Nephron (organoid): ENCODE results near the gene FAM13A.

Source experiments
- H3K27ac Mint-ChIP-seq, 3 experiments: 2 replicates each; pipeline ENCODE4 v1.8.0; 2020; ENCODE audit warnings: mixed read lengths in 3 of 3, mild to moderate bottlenecking in 2 of 3, moderate library complexity in 1 of 3
- H3K27me3 Mint-ChIP-seq: 2 replicates; pipeline ENCODE4 v1.8.0; 2021; ENCODE audit warnings: low read depth, mild to moderate bottlenecking, moderate library complexity, mixed read lengths
- H3K36me3 Mint-ChIP-seq: 2 replicates; pipeline ENCODE4 v1.8.0; 2020; ENCODE audit warnings: low read depth, mixed read lengths
- H3K4me1 Mint-ChIP-seq: 2 replicates; pipeline ENCODE4 v1.8.0; 2020; ENCODE audit warnings: mixed read lengths
- H3K4me3 Mint-ChIP-seq, 3 experiments: 2 replicates each; pipeline ENCODE4 v1.8.0; 2020; ENCODE audit warnings: mild to moderate bottlenecking in 3 of 3, mixed read lengths in 3 of 3, moderate library complexity in 2 of 3
- H3K9me3 Mint-ChIP-seq: 2 replicates; pipeline ENCODE4 v1.8.0; 2020; ENCODE audit warnings: mixed read lengths
- TF ChIP-seq, protein P1 (sequence below), 3 experiments: fragments of 200-600 bp; sonication (generic); IDR thresholded peaks; one replicate each; pipeline ENCODE4 v1.5.0; 2021; ENCODE audit warnings: antibody characterized with exemption in 3 of 3; ENCODE audit not compliant: unreplicated experiment in 3 of 3

The FAM13A gene

DNA sequence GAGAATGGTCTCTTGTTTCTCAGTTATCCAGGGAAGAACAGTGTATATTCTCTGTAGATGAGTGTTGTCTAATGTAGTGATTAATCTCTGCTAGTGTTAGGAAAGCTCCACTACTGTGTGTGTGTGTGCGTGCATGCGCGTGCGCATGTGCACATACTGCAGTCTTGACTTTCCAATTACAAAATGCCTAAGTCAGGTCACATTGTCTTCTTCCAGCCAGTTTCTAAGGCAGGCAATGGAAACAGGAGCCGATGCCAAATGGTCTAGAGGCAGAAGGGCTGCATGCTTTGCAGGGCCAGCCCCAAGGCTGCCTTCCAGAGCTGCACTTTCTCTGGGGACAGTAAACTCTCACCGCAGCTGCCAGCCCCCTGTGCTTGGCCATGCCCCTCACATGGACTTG is 328.8 kb downstream of the FAM13A start:
- H3K27me3 Mint-ChIP-seq, result no peaks in the 10 kb centered on the region
- no peak overlapping the region for H3K27ac Mint-ChIP-seq
- TF ChIP-seq, protein P1, sequence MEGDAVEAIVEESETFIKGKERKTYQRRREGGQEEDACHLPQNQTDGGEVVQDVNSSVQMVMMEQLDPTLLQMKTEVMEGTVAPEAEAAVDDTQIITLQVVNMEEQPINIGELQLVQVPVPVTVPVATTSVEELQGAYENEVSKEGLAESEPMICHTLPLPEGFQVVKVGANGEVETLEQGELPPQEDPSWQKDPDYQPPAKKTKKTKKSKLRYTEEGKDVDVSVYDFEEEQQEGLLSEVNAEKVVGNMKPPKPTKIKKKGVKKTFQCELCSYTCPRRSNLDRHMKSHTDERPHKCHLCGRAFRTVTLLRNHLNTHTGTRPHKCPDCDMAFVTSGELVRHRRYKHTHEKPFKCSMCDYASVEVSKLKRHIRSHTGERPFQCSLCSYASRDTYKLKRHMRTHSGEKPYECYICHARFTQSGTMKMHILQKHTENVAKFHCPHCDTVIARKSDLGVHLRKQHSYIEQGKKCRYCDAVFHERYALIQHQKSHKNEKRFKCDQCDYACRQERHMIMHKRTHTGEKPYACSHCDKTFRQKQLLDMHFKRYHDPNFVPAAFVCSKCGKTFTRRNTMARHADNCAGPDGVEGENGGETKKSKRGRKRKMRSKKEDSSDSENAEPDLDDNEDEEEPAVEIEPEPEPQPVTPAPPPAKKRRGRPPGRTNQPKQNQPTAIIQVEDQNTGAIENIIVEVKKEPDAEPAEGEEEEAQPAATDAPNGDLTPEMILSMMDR (IDR thresholded peaks at IDR 0.05; ENCODE audit: unreplicated experiment in 3 of 3), result no peak
- H3K4me3 Mint-ChIP-seq, result no peak overlapping the region
- peaks cover 61% of the 10 kb centered on the region for H3K36me3 Mint-ChIP-seq
- H3K4me1 Mint-ChIP-seq, result peaks cover 5% of the 10 kb centered on the region
- no peaks in the 10 kb centered on the region for H3K9me3 Mint-ChIP-seq

DNA sequence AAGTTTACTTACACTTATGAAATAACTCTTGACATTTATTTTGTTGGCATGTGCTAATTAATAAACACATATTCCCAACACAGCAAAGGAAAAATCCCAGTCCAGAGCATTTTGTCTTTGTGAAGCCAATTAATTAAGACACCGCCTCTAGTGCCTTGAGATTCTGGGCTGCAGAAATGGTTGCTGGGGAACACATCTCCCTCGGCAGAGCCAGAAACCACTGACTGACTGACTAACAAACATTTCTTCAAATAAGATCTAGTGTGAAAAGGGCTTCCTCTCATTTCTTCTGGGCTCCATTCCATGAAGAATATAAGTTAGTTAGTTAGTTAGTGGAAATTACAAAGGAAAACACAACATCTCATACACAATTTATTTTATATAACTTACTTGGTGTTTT is 331.0 kb downstream of the FAM13A start:
- no peaks in the 10 kb centered on the region for H3K27me3 Mint-ChIP-seq
- TF ChIP-seq, protein P1 (IDR thresholded peaks at IDR 0.05; ENCODE audit: unreplicated experiment in 3 of 3), result no peak
- no peak overlapping the region for H3K27ac Mint-ChIP-seq
- H3K36me3 Mint-ChIP-seq, result peaks cover 57% of the 10 kb centered on the region
- H3K4me3 Mint-ChIP-seq, result no peak overlapping the region
- H3K4me1 Mint-ChIP-seq, result no peaks in the 10 kb centered on the region
- no peaks in the 10 kb centered on the region for H3K9me3 Mint-ChIP-seq

DNA sequence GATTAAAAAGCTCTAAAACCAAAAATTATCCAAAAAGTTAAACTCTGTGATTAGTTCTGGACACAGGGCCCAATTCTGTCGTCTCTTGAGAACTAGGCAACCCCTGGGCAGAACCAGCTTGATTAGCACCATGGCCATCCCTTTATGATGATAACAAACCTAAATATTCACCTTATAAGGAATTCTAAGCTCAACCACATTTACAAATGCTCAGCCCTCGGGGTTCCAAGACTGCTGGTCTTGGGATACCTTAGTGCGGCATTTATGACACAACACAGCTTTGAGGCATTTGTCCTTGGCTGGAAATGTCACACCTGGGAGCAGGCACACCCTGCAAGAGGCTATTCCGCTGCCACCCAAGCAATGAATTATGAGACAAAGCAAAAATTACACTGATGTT is 331.8 kb downstream of the FAM13A start:
- Mint-ChIP-seq H3K4me3 (no peak overlapping the region), H3K4me1 (no peaks in the 10 kb centered on the region), H3K36me3 (peaks cover 59% of the 10 kb centered on the region), H3K27me3 (no peaks in the 10 kb centered on the region), H3K27ac (no peak overlapping the region), H3K9me3 (no peaks in the 10 kb centered on the region)
- TF ChIP-seq, protein P1 (IDR thresholded peaks at IDR 0.05; ENCODE audit: unreplicated experiment in 3 of 3), result no peak

DNA sequence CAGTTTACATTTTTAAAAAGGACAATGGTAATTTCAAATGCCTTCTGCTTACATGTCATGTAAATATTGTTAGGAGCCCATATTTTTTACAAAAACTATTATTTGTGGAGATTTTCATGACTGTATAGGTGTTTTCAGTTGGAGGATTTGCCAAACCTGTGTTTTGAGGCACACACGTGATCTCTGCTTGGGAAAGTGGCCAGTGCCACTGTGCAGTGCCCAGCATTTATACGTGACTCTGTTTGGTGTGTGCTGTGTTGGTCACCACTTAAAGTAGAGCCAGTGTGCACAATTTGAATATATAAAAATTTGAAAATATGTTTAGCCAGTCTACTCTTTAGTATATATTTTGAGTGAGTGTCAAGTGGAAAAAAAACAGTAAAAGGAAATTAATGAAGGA is 332.6 kb downstream of the FAM13A start:
- Mint-ChIP-seq H3K4me1 (no peaks in the 10 kb centered on the region), H3K4me3 (no peak overlapping the region), H3K27me3 (no peaks in the 10 kb centered on the region), H3K36me3 (peaks cover 62% of the 10 kb centered on the region), H3K9me3 (no peaks in the 10 kb centered on the region), H3K27ac (no peak overlapping the region)
- TF ChIP-seq, protein P1 (IDR thresholded peaks at IDR 0.05; ENCODE audit: unreplicated experiment in 3 of 3), result no peak

DNA sequence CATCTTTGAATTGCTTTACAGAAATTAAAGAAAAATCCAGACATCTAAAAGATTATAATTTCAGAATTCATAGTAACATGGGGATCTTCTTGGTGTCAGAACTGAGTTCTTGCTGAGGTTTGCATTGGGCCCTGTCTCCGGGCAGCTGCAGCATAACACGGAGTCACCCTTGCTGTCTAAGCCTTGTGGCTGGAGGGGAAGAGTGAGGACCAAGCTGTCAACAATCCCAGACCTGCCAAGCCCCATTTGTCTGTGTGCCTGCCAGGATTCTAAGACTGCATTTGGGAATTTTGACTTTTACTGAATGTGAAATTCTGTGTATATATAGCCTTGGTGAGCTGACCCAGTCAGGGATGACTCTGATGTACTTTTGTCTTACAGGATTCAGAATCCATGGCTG is 334.2 kb downstream of the FAM13A start:
- H3K4me1 Mint-ChIP-seq, result no peaks in the 10 kb centered on the region
- H3K36me3 Mint-ChIP-seq, result peaks cover 64% of the 10 kb centered on the region

DNA sequence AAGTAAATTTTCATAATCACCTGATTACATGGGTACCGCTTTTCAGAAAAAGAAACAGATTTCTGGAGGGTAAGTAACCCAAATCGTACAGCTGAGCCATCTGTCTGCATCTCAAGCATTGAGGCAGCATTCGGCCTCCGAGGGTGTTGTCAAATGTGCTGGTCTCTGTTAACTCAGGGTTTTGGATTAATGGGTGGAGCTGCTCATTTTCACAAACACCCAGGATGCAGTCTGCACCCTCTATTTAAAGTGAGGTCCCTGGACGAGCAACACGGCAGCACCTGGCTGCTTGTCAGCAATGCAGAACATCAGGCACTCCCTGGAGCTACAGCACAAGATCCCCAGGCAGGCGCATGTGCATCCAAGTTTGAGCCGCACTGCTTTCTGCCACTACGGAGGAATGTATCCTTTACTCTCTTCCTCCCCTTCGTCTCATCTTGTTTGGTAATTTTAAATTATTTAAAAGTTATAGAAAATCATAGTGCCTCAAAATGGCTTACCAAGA is 334.7 kb downstream of the FAM13A start:
- H3K27ac Mint-ChIP-seq, result no peak overlapping the region
- H3K4me3 Mint-ChIP-seq, result no peak overlapping the region
- TF ChIP-seq, protein P1 (IDR thresholded peaks at IDR 0.05; ENCODE audit: unreplicated experiment in 3 of 3), result no peak
- peaks cover 18% of the 10 kb centered on the region for H3K9me3 Mint-ChIP-seq
- no peaks in the 10 kb centered on the region for H3K4me1 Mint-ChIP-seq
- no peaks in the 10 kb centered on the region for H3K27me3 Mint-ChIP-seq
- peaks cover 65% of the 10 kb centered on the region for H3K36me3 Mint-ChIP-seq

More for the DNA sequence above, 334.2 kb downstream of the FAM13A start:
- H3K27ac Mint-ChIP-seq, result no peak overlapping the region
- H3K4me3 Mint-ChIP-seq, result no peak overlapping the region
- H3K27me3 Mint-ChIP-seq, result no peaks in the 10 kb centered on the region
- H3K9me3 Mint-ChIP-seq, result peaks cover 13% of the 10 kb centered on the region
- TF ChIP-seq, protein P1 (IDR thresholded peaks at IDR 0.05; ENCODE audit: unreplicated experiment in 3 of 3), result no peak
